Measurements from ENCODE around the gene ATP1A4. TPM values are rescaled to one million over a fixed set of nuclear protein-coding genes. Genes with fewer than 3 reads are reported as not detected.

ATP1A4 gene
- total and polyA plus RNA-seq, 2 of the 8 experiments (the other 6 are each of a cell fraction or from before 2014, with no cell fraction given): 0.48 to 0.61 TPM

DNA sequence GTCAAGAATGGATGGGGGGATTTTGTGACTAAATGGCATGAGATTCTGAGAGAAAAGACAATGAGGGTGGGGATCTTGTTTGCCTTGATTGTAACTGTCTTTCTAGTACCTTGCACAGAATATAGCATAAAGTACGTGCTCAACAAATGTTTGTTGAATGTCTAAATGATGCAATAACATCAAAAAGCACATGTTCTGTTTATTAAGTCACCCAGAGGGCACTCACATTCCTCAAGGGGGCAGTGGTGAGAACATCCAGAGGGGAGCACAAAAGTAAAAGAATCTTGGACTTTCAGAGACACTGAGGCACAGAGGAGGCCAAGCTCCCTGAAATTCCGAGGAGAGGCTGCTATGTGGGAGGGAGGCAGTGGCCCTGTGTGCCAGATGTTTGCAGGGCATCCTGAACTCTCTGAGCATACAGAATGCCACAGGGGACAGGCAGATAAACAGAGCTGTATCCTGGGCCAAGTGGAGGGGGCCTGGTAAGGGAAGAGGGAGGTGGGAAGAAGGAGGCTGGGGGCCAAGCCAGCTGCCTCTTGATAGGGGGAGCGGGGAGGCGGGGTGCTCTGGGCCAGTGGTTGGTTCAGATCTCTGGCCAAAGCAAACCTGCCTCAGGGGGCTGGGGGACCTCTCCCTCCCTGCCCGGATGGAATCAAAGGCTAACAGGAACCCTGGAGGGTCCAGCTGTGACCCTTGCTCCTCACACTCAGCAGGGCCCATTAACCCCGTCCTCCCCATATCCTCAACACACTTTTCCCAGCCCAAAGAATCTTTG, 42.3 kb upstream of the ATP1A4 start (continued):
- TF ChIP-seq SUZ12 (IDR thresholded peaks at IDR 0.05; ENCODE audit: low read length) (no peak), SIRT6 (IDR thresholded peaks at IDR 0.05; ENCODE audit: low read length) (no peak), RAD21 (IDR thresholded peaks at IDR 0.05 in 1 of 2, conservative IDR thresholded peaks at IDR 0.05 in 1 of 2; ENCODE audit: low read depth in 2 of 2, low read length in 2 of 2) (peak; percentile 24 to 35; a peak in 3 of 4 replicates), SP2 (IDR thresholded peaks at IDR 0.05; ENCODE audit: low read length) (no peak), ZNF274 (IDR thresholded peaks at IDR 0.05; ENCODE audit: borderline replicate concordance, extremely low read depth, low read length) (no peak), JUN (IDR thresholded peaks at IDR 0.05; ENCODE audit: low read depth, low read length) (no peak), TEAD4 (IDR thresholded peaks at IDR 0.05; ENCODE audit: low read depth, low read length) (peak; percentile 88), SP1 (IDR thresholded peaks at IDR 0.05; ENCODE audit: low read depth, low read length) (no peak), SIN3A (conservative IDR thresholded peaks at IDR 0.05 in 1 of 2, IDR thresholded peaks at IDR 0.05 in 1 of 2; ENCODE audit: low read depth in 1 of 2, low read length in 2 of 2) (no peak), JUND (IDR thresholded peaks at IDR 0.05; ENCODE audit: low read length) (peak; percentile 64; the same call in 1 of the 2 replicates), POLR2A (IDR thresholded peaks at IDR 0.05; ENCODE audit: control extremely low read depth in 1 of 2, low read depth in 2 of 2, low read length in 2 of 2) (no peak), EP300 (IDR thresholded peaks at IDR 0.05; ENCODE audit: borderline replicate concordance in 1 of 2, low read depth in 2 of 2, low read length in 2 of 2) (peak in 1 of 2 experiments; percentile 49; a peak in 1 of 3 replicates), TAF1 (IDR thresholded peaks at IDR 0.05; ENCODE audit: low read depth, low read length) (no peak), YY1 (IDR thresholded peaks at IDR 0.05; ENCODE audit: low read depth, low read length) (no peak), BRCA1 (IDR thresholded peaks at IDR 0.05; ENCODE audit: low read depth, low read length) (no peak), TAF7 (optimal IDR thresholded peaks at IDR 0.05; ENCODE audit: borderline replicate concordance, low read depth, low read length) (no peak), CHD2 (IDR thresholded peaks at IDR 0.05; ENCODE audit: low read length) (no peak), EZH2 (IDR thresholded peaks at IDR 0.05; ENCODE audit: low read depth, low read length, severe bottlenecking) (no peak)
- TF ChIP-seq, protein P1, sequence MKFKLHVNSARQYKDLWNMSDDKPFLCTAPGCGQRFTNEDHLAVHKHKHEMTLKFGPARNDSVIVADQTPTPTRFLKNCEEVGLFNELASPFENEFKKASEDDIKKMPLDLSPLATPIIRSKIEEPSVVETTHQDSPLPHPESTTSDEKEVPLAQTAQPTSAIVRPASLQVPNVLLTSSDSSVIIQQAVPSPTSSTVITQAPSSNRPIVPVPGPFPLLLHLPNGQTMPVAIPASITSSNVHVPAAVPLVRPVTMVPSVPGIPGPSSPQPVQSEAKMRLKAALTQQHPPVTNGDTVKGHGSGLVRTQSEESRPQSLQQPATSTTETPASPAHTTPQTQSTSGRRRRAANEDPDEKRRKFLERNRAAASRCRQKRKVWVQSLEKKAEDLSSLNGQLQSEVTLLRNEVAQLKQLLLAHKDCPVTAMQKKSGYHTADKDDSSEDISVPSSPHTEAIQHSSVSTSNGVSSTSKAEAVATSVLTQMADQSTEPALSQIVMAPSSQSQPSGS (IDR thresholded peaks at IDR 0.05; ENCODE audit: low read length): 0 out of 2 replicates have a peak, but pooled peaks have one; percentile 68
- TF ChIP-seq, protein P2, sequence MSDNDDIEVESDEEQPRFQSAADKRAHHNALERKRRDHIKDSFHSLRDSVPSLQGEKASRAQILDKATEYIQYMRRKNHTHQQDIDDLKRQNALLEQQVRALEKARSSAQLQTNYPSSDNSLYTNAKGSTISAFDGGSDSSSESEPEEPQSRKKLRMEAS (IDR thresholded peaks at IDR 0.05): peak; percentile 95
